HG03196 (cell line): ENCODE measurements around the gene PARN.

Source experiments
- ATAC-seq: cut with Tn5 transposase; IDR thresholded peaks from one replicate; pipeline ENCODE4 v1.9.1; 2021; ENCODE audit not compliant: unreplicated experiment

The PARN gene

GRCh38 chr16:14501331-14502255 is 128.5 kb downstream of the PARN start:
- ATAC-seq, result no peak

- ATAC-seq, result no peak
Observed at GRCh38 chr16:14500791-14501190, 129.3 kb downstream of the PARN start.

- ATAC-seq, result no peak
Observed at GRCh38 chr16:14499110-14499509, 130.9 kb downstream of the PARN start.

- ATAC-seq, result no peak
Observed at GRCh38 chr16:14497245-14498082, 132.6 kb downstream of the PARN start.

- no peak for ATAC-seq
Observed at GRCh38 chr16:14496786-14497185, 133.3 kb downstream of the PARN start.

GRCh38 chr16:14496047-14496770 is 133.9 kb downstream of the PARN start:
- no peak for ATAC-seq

GRCh38 chr16:14495213-14496046 is 134.6 kb downstream of the PARN start:
- no peak for ATAC-seq

- no peak for ATAC-seq
Observed at GRCh38 chr16:14494396-14494966, 135.6 kb downstream of the PARN start.

- ATAC-seq, result no peak
Observed at GRCh38 chr16:14493791-14494190, 136.3 kb downstream of the PARN start.

- no peak for ATAC-seq
Observed at GRCh38 chr16:14492614-14493013, 137.4 kb downstream of the PARN start.

- no peak for ATAC-seq
Observed at GRCh38 chr16:14491861-14492529, 138.1 kb downstream of the PARN start.

- no peak for ATAC-seq
Observed at GRCh38 chr16:14490235-14490634, 139.8 kb downstream of the PARN start.

- no peak for ATAC-seq
Observed at GRCh38 chr16:14489460-14489859, 140.6 kb downstream of the PARN start.

- ATAC-seq, result no peak
Observed at GRCh38 chr16:14487579-14487978, 142.5 kb downstream of the PARN start.

- ATAC-seq, result no peak
Observed at GRCh38 chr16:14486520-14487303, 143.3 kb downstream of the PARN start.

GRCh38 chr16:14485811-14486519 is 144.1 kb downstream of the PARN start:
- ATAC-seq, result no peak

- ATAC-seq, result no peak
Observed at GRCh38 chr16:14485121-14485551, 144.9 kb downstream of the PARN start.

- no peak for ATAC-seq
Observed at GRCh38 chr16:14483819-14484385, 146.2 kb downstream of the PARN start.
